Astrocyte of the cerebellum (primary cell): ENCODE results near the gene TEAD4.
"Not testable (repeated sequence)": the region's sequence is repeated elsewhere in the genome, so short reads cannot be mapped to it uniquely, and the experiment has no call there.

Experiments
- DNase-seq: peaks from one replicate; pipeline ENCODE4 v3.0.0-alpha.2; 2011; ENCODE audit warnings: low read depth
- H3K4me3 ChIP-seq: 2 replicates; pipeline ENCODE4 v1.5.1; 2011; ENCODE audit warnings: mild to moderate bottlenecking, low read depth, low read length, moderate library complexity
- in situ Hi-C: cut with HindIII; loops from 2 replicates; pipeline ENCODE4 v1.10.0; 2017; ENCODE audit warnings: low sequenced_read_pairs
- TF ChIP-seq, protein P1 (sequence below): IDR thresholded peaks from 2 replicates; pipeline ENCODE4 v1.5.1; 2012; ENCODE audit warnings: low read length, low read depth, moderate library complexity, mild to moderate bottlenecking; ENCODE audit errors: missing control alignments

The TEAD4 gene

DNA sequence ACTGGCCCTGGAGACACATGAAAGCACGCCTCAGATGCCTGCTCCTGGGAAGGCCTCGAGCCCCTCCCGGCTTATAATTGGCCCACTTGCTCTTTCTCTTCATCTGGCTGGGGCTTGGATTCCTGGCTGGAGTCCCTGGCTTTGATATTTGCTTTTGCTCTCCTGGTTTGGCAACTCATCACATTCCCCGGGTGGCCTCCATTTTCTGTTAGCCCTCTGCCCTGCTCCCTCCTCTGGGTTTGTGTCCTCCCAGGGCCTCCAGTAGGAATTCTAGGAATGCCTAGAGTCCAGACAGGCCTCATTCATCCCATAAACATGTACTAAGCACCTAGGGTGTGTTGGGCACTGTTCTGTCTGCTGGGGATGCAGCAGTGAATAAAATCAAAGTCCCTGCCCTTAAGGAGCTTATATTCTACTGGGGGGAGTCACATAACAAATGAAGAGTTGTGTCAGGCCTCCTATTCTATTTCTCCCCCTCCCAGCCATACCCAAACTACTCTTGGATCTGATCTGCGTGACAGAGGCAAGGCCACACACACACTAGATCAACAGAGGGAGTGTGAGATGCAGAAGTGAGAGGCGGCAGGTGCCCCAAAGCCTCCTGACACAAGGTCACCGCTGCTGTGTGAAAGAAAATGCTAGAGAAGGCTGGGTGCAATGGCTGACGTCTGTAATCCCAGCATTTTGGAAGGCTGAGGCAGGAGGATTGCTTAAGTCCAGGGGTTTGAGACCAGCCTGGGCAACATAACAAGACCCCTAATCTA is 96.7 kb downstream of the TEAD4 start:
- DNase-seq = no peak
- in situ Hi-C loops = no loop called here
- TF ChIP-seq, protein P1, sequence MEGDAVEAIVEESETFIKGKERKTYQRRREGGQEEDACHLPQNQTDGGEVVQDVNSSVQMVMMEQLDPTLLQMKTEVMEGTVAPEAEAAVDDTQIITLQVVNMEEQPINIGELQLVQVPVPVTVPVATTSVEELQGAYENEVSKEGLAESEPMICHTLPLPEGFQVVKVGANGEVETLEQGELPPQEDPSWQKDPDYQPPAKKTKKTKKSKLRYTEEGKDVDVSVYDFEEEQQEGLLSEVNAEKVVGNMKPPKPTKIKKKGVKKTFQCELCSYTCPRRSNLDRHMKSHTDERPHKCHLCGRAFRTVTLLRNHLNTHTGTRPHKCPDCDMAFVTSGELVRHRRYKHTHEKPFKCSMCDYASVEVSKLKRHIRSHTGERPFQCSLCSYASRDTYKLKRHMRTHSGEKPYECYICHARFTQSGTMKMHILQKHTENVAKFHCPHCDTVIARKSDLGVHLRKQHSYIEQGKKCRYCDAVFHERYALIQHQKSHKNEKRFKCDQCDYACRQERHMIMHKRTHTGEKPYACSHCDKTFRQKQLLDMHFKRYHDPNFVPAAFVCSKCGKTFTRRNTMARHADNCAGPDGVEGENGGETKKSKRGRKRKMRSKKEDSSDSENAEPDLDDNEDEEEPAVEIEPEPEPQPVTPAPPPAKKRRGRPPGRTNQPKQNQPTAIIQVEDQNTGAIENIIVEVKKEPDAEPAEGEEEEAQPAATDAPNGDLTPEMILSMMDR = no peak
- no peak overlapping the region for H3K4me3 ChIP-seq

DNA sequence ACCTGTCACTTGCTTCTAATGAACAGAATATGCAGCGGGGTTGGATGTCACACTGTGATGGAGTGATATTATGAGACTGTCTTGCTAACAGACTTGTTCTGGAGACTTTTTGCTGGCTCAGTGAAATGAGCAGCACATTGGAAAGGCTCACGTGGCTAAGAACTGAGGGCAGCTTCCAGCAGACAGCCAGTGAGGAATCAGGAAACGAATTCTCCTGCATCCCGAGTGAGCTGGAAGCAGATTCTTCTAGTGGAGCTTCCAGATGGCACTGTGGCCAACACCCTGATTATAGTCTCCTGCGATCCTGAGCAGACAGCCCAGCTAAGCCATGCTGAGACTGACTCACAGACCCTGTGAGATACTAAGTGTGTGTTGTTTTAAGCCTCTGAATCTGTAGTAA is 101.9 kb downstream of the TEAD4 start:
- no peak overlapping the region for H3K4me3 ChIP-seq
- TF ChIP-seq, protein P1 = no peak
- peak; percentile 20 for DNase-seq
- in situ Hi-C loops = no loop called here

DNA sequence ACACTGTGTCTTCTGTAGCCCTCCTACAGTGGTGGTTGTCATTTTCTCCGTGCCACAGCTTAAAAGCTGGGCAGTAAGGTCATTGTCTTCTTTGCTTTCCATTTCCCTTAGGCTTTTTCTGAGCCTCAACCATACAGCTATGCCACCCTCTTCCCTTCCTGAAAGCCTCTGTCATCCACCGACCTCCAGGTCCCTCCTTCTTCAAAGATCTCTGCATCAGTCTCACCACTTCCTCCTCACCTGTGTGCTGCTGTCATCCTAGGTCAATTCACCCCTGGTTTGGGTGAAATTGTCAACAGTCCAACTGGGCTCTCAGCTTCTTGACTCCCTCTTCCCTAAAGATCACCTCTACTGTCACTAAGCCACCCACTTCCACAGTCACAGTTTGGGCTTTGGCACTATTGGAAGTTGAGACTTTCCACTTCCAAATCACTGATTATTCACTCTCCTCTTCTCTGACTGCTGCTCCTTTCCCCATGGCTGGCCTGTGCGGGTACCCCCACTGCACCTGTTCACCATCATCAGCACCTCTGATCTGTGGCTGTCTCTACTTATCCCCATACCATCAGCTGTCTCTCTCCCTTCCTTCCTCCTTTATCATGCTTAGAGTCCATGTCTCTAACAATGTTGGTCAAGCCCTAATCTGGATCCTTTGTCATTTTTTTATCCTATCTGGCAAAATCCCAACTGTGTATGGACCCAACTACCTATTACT is 102.5 kb downstream of the TEAD4 start:
- in situ Hi-C loops = no loop called here

DNA sequence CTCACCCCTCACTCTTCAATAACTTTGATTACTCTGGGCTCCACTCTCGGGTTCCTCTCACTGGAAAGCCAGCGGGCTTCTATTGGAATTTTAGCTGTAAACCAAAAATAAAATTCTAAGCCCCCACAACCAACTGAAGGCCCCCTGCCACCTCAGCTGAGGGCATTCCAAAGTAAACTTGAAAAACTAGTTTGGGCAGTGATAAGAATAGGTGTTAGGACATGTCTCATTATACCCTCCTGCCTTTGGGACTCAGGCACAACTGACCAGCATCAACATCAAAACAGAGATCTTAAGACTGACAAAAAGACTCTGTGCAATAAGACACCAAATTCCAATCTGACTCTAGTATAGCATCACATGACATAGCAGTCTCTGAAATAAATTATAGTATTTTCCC is 106.1 kb downstream of the TEAD4 start:
- no peak for DNase-seq
- no peak overlapping the region for H3K4me3 ChIP-seq
- in situ Hi-C loops = no loop called here
- TF ChIP-seq, protein P1 = no peak

More for the DNA sequence above, 102.5 kb downstream of the TEAD4 start:
- TF ChIP-seq, protein P1 = no peak
- H3K4me3 ChIP-seq = no peak overlapping the region
- DNase-seq = no peak

DNA sequence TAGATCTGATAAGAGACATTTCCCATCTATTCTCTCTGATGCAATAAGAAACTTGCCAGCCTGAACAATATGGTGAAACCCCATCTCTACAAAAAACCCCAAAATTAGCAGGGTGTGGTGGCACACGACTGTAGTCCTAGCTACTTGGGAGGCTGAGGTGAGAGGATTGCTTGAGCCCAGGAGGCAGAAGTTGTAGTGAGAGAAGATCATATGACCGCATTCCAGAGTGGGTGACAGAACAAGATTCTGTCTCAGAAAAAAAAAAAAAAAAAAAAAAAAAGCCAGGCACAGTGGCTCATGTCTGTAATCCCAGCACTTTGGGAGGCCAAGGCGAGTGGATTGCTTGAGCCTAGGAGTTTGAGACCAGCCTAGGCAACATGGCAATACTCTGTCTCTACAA is 106.6 kb downstream of the TEAD4 start:
- H3K4me3 ChIP-seq, DNase-seq, in situ Hi-C loops: not testable (repeated sequence)

DNA sequence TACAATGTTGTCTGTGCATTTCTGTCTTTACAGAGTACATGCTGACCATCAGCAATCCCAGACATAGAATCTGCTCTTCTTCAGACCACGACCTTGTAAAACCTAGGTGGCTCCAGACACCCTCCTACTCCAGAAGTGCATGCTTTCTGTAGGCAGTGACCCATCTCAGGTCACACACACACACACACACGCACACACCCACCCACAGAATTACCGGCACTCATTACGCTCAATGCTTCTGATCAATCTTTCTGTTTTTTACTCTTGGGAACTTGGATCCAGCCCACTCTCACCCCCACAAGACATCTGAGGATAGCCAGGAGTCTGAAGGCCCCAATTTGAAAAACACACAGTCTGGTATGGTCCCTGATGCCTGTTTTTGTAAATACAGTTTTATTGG is 110.5 kb downstream of the TEAD4 start:
- DNase-seq = no peak
- TF ChIP-seq, protein P1 = no peak
- no peak overlapping the region for H3K4me3 ChIP-seq
- in situ Hi-C loops = loop anchor here (5.0 kb wide), 1 partner anchor 63 kb away; no protein-coding TSS in a partner anchor

DNA sequence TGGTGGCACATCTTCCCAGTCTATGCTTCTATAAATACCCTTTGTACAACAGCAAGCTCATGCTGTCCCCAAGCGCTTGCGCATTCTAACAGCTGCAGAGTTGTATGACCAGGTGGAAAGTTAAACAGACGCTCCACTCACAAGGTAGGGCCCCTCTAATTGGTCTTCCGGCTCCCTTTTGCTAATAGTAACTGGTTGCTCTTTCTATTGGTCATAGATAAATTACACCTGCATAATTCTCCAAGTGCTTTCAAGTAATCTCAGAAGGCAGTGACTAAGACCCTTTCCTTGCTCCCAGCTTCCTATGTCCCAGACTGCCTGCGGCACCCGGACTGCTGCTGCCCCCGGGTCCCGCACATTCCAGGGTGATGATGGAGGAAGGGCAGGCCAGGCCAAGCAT is 111.9 kb downstream of the TEAD4 start:
- TF ChIP-seq, protein P1 = no peak
- in situ Hi-C loops = loop anchor here (5.0 kb wide), 1 partner anchor 61 kb away; no protein-coding TSS in a partner anchor
- no peak for DNase-seq
- H3K4me3 ChIP-seq = no peak overlapping the region
